Loucy (cell line): ENCODE data around the gene HEXIM1.

Source experiments
- H2AFZ ChIP-seq: fragments of 200-600 bp; sonication (generic); 2 replicates; pipeline ENCODE4 v1.6.0; 2016; ENCODE audit warnings: antibody characterized with exemption, mild to moderate bottlenecking, low read length, moderate library complexity
- H3F3A ChIP-seq: fragments of 200-600 bp; 2 replicates; pipeline ENCODE4 v1.6.0; 2016; ENCODE audit warnings: antibody characterized with exemption, low read depth, mild to moderate bottlenecking
- H3K27me3 ChIP-seq: fragments of 200-600 bp; sonication (generic); 2 replicates; pipeline ENCODE4 v1.6.1; 2014; ENCODE audit warnings: low read length, mild to moderate bottlenecking; ENCODE audit not compliant: insufficient read depth, poor library complexity, severe bottlenecking
- H3K36me3 ChIP-seq: fragments of 200-600 bp; sonication (generic); 2 replicates; pipeline ENCODE4 v1.6.1; 2016; ENCODE audit warnings: low read length; ENCODE audit not compliant: insufficient read depth
- H3K4me1 ChIP-seq: fragments of 200-600 bp; sonication (generic); 2 replicates; pipeline ENCODE4 v1.5.1; 2014; ENCODE audit warnings: low read length, mild to moderate bottlenecking; ENCODE audit not compliant: insufficient read depth, poor library complexity, severe bottlenecking
- H3K4me2 ChIP-seq: fragments of 200-600 bp; sonication (generic); 2 replicates; pipeline ENCODE4 v1.6.0; 2014; ENCODE audit warnings: antibody characterized with exemption, low read length, low read depth, mild to moderate bottlenecking; ENCODE audit not compliant: poor library complexity, severe bottlenecking
- H3K4me3 ChIP-seq: fragments of 200-600 bp; sonication (generic); 2 replicates; pipeline ENCODE4 v1.5.1; 2014; ENCODE audit warnings: low read length, mild to moderate bottlenecking, mixed read lengths; ENCODE audit not compliant: poor library complexity, severe bottlenecking
- H3K79me2 ChIP-seq: fragments of 200-600 bp; sonication (generic); 2 replicates; pipeline ENCODE4 v1.6.1; 2014; ENCODE audit warnings: low read length; ENCODE audit not compliant: insufficient read depth
- H3K9ac ChIP-seq: fragments of 200-600 bp; sonication (generic); 2 replicates; pipeline ENCODE4 v1.6.0; 2014; ENCODE audit warnings: mild to moderate bottlenecking, low read depth, low read length, moderate library complexity; ENCODE audit not compliant: poor library complexity, severe bottlenecking
- H3K9me2 ChIP-seq: fragments of 200-600 bp; sonication (generic); replicated peaks from 2 replicates; pipeline ENCODE4 v1.6.1; 2016; ENCODE audit warnings: low read depth, low read length, mixed read lengths
- H3K9me3 ChIP-seq: fragments of 200-600 bp; sonication (generic); 2 replicates; pipeline ENCODE4 v1.6.1; 2014; ENCODE audit warnings: mild to moderate bottlenecking, antibody characterized with exemption, low read length, low read depth; ENCODE audit not compliant: insufficient read depth
- H4K20me1 ChIP-seq: fragments of 200-600 bp; sonication (generic); 2 replicates; pipeline ENCODE4 v1.6.0; 2014; ENCODE audit warnings: antibody characterized with exemption, low read length, mild to moderate bottlenecking; ENCODE audit not compliant: insufficient read depth, poor library complexity, severe bottlenecking
- EZH2phosphoT487 ChIP-seq: fragments of 200-600 bp; IDR thresholded peaks from 2 replicates; pipeline ENCODE4 v1.6.1; 2018; ENCODE audit warnings: antibody characterized with exemption, mild to moderate bottlenecking, moderate library complexity, borderline replicate concordance
- TF ChIP-seq, protein P1 (sequence below): fragments of 200-600 bp; sonication (generic); conservative IDR thresholded peaks from 2 replicates; pipeline ENCODE4 v1.5.1; 2014; ENCODE audit warnings: mild to moderate bottlenecking, antibody characterized with exemption, low read length

Gene HEXIM1

DNA sequence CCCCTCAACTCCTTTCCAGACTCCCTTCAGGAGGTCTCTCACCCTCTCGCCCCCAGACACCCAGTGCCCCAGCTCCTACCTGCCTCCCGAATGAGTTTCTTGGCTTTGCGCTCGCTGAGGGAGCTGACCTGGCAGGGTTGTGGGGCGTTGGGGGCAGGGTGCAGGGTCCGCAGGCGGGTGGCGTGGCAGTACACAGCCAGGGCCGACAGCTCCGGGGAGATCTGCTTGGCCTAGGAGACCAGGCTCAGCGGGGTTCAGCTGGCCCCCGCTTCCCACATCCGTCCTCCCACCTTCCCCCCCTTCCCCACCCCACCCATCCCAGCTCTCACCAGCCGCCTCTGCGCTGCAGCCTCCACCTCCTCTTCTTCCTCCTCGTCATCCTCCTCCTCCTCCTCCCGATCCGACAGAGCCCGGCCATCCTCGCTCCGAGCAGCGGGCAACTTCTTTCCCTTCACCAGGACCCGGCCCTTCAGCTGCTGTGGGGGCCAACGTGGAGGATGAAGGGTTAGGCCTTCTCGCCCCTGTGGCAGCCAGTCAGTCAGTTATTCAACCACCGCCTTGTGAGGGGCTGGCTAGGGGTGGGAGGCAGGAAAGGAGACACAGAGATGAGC is 33.2 kb upstream of the HEXIM1 start:
- H3K9me3 ChIP-seq = no peaks in the 10 kb centered on the region
- TF ChIP-seq, protein P1, sequence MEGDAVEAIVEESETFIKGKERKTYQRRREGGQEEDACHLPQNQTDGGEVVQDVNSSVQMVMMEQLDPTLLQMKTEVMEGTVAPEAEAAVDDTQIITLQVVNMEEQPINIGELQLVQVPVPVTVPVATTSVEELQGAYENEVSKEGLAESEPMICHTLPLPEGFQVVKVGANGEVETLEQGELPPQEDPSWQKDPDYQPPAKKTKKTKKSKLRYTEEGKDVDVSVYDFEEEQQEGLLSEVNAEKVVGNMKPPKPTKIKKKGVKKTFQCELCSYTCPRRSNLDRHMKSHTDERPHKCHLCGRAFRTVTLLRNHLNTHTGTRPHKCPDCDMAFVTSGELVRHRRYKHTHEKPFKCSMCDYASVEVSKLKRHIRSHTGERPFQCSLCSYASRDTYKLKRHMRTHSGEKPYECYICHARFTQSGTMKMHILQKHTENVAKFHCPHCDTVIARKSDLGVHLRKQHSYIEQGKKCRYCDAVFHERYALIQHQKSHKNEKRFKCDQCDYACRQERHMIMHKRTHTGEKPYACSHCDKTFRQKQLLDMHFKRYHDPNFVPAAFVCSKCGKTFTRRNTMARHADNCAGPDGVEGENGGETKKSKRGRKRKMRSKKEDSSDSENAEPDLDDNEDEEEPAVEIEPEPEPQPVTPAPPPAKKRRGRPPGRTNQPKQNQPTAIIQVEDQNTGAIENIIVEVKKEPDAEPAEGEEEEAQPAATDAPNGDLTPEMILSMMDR = no peak
- TF ChIP-seq EZH2phosphoT487 = no peak
- H3K36me3 ChIP-seq = no peaks in the 10 kb centered on the region
- no peaks in the 10 kb centered on the region for H4K20me1 ChIP-seq
- H3K27me3 ChIP-seq = no peaks in the 10 kb centered on the region
- H3K79me2 ChIP-seq = no peaks in the 10 kb centered on the region
- no peaks in the 10 kb centered on the region for H3K4me1 ChIP-seq
- H3F3A ChIP-seq = no peaks in the 10 kb centered on the region
- no peak overlapping the region for H3K4me2 ChIP-seq
- no peak overlapping the region for H3K4me3 ChIP-seq
- H3K9ac ChIP-seq = no peak overlapping the region
- H2AFZ ChIP-seq = no peak overlapping the region
- H3K9me2 ChIP-seq = no peaks in the 10 kb centered on the region

DNA sequence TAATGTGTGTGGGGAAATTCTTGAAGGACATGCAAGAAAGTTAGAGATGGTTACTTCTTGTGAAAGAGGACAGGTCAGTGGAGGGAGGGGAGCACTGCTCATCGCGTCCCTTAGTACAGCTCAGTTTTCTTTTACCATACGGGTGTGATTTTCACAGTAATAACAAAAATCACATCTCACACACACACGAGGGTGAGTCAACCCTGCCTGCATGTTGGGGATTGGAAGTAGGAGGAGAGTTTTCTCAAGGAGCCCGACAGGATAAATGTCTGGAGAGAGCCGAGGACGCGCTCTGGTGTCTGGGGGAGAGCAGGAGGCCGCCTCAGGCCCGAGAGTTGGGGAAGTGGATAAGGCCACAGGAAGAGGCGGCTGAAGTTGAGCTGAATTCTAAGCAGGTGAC is 32.4 kb upstream of the HEXIM1 start:
- H3K36me3 ChIP-seq = no peaks in the 10 kb centered on the region
- TF ChIP-seq EZH2phosphoT487 = no peak
- TF ChIP-seq, protein P1 = no peak
- H3K4me2 ChIP-seq = no peak overlapping the region

DNA sequence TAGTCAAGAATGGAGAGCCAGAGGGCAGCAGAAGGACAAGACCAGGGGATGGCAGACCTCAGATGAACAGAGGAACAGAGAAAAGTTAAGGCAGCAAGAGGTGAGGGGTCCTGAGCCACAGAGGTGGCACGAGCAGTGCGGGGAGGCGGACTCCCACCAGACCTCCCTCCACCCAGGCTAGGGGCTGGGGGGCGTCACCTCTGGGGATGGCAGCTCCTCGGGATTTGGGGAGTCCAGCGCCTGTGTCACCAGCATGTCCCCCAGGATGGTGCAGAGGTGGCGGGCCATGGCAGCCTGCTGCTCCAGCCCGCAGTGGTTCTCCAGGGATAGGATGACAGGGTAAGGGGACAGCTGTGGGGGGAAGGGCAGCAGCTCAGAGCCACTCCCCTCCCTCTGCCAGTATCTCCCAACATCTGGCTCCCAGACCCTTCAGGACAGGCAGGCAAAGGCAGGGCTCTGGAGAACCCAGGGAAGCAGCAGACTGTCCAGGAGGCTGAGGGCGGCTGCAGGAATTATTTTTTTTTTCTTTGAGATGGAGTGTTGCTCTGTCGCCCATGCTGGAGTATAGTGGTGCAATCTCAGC is 31.8 kb upstream of the HEXIM1 start:
- Histone ChIP-seq H2AFZ (no peak overlapping the region), H3F3A (no peaks in the 10 kb centered on the region), H3K4me3 (no peak overlapping the region), H3K4me2 (no peak overlapping the region), H3K79me2 (no peaks in the 10 kb centered on the region), H3K4me1 (no peaks in the 10 kb centered on the region), H4K20me1 (no peaks in the 10 kb centered on the region), H3K27me3 (no peaks in the 10 kb centered on the region), H3K36me3 (no peaks in the 10 kb centered on the region), H3K9me3 (no peaks in the 10 kb centered on the region), H3K9me2 (no peaks in the 10 kb centered on the region), H3K9ac (no peak overlapping the region)
- TF ChIP-seq EZH2phosphoT487 = no peak
- TF ChIP-seq, protein P1 = no peak

More for the DNA sequence above, 32.4 kb upstream of the HEXIM1 start:
- H3K79me2 ChIP-seq = no peaks in the 10 kb centered on the region
- H3F3A ChIP-seq = no peaks in the 10 kb centered on the region
- no peak overlapping the region for H3K4me3 ChIP-seq
- H4K20me1 ChIP-seq = no peaks in the 10 kb centered on the region
- no peaks in the 10 kb centered on the region for H3K4me1 ChIP-seq
- no peak overlapping the region for H2AFZ ChIP-seq
- no peaks in the 10 kb centered on the region for H3K9me3 ChIP-seq
- H3K27me3 ChIP-seq = no peaks in the 10 kb centered on the region
- no peak overlapping the region for H3K9ac ChIP-seq
- no peaks in the 10 kb centered on the region for H3K9me2 ChIP-seq
